ENCODE measurements around the gene CRACR2A. TPM values are rescaled to one million over a fixed set of nuclear protein-coding genes. Genes with fewer than 3 reads are reported as not detected.

Gene CRACR2A
- polyA plus RNA-seq, 3 donors = 1.2 to 1.8 (median 1.7) TPM

GRCh38 chr12:3753544-3754284 lies 805 bp upstream of the CRACR2A start:
- no peak for DNase-seq (ENCODE audit: low read depth in 3 of 3, low spot score in 2 of 3)

- DNase-seq (ENCODE audit: low read depth in 3 of 3, low spot score in 2 of 3) = no peak
Observed at GRCh38 chr12:3752096-3752709, 706 bp downstream of the CRACR2A start.

GRCh38 chr12:3751151-3752095 lies 1.5 kb downstream of the CRACR2A start:
- no peak for DNase-seq (ENCODE audit: low read depth in 3 of 3, low spot score in 2 of 3)

GRCh38 chr12:3750616-3751015 lies 2.3 kb downstream of the CRACR2A start:
- DNase-seq (ENCODE audit: low read depth in 3 of 3, low spot score in 2 of 3) = no peak

- DNase-seq (ENCODE audit: low read depth in 3 of 3, low spot score in 2 of 3) = no peak
Observed at GRCh38 chr12:3748620-3749019, 4.3 kb downstream of the CRACR2A start.

- no peak for DNase-seq (ENCODE audit: low read depth in 3 of 3, low spot score in 2 of 3)
Observed at GRCh38 chr12:3747976-3748619, 4.8 kb downstream of the CRACR2A start.

GRCh38 chr12:3747543-3747942 lies 5.4 kb downstream of the CRACR2A start:
- DNase-seq (ENCODE audit: low read depth in 3 of 3, low spot score in 2 of 3) = no peak

GRCh38 chr12:3746758-3747157 lies 6.2 kb downstream of the CRACR2A start:
- DNase-seq (ENCODE audit: low read depth in 3 of 3, low spot score in 2 of 3) = no peak

- no peak for DNase-seq (ENCODE audit: low read depth in 3 of 3, low spot score in 2 of 3)
Observed at GRCh38 chr12:3745152-3745551, 7.8 kb downstream of the CRACR2A start.

GRCh38 chr12:3744229-3744901 lies 8.5 kb downstream of the CRACR2A start:
- DNase-seq (ENCODE audit: low read depth in 3 of 3, low spot score in 2 of 3) = no peak

GRCh38 chr12:3743803-3744202 lies 9.1 kb downstream of the CRACR2A start:
- no peak for DNase-seq (ENCODE audit: low read depth in 3 of 3, low spot score in 2 of 3)

- no peak for DNase-seq (ENCODE audit: low read depth in 3 of 3, low spot score in 2 of 3)
Observed at GRCh38 chr12:3741882-3742672, 10.8 kb downstream of the CRACR2A start.

- DNase-seq (ENCODE audit: low read depth in 3 of 3, low spot score in 2 of 3) = no peak
Observed at GRCh38 chr12:3740480-3741231, 12.3 kb downstream of the CRACR2A start.

GRCh38 chr12:3735432-3735831 lies 17.5 kb downstream of the CRACR2A start:
- no peak for DNase-seq (ENCODE audit: low read depth in 3 of 3, low spot score in 2 of 3)

GRCh38 chr12:3732901-3733300 lies 20.0 kb downstream of the CRACR2A start:
- no peak for DNase-seq (ENCODE audit: low read depth in 3 of 3, low spot score in 2 of 3)

- DNase-seq (ENCODE audit: low read depth in 3 of 3, low spot score in 2 of 3) = no peak
Observed at GRCh38 chr12:3730111-3730510, 22.8 kb downstream of the CRACR2A start.

GRCh38 chr12:3728686-3729085 lies 24.2 kb downstream of the CRACR2A start:
- no peak for DNase-seq (ENCODE audit: low read depth in 3 of 3, low spot score in 2 of 3)

- no peak for DNase-seq (ENCODE audit: low read depth in 3 of 3, low spot score in 2 of 3)
Observed at GRCh38 chr12:3727877-3728632, 24.9 kb downstream of the CRACR2A start.

All from right renal cortex interstitium (tissue), 3 donors.